K562 (cell line): ENCODE measurements around the gene TMEM45A. TPM values are rescaled to one million over a fixed set of nuclear protein-coding genes. Genes with fewer than 3 reads are reported as not detected.
A peak's percentile ranks its signal among the peaks of the same experiment; 100 is the strongest.

ENCODE experiments used
- ATAC-seq: fragments of 200-7000 bp; cut with Tn5 transposase; 3 replicates; pipeline ENCODE4 v1.9.1; 2020; ENCODE audit warnings: moderate library complexity
- BruUV-seq: library from RNA; stranded (reverse); fragments of 400-500 nt; replicated peaks from 2 replicates; lab custom pipeline; 2021; lab: Mats Ljungman, UMichigan
- CTCF ChIA-PET: fragments of 300-600 bp; formaldehyde crosslinking; extraction: SDS; loops from one replicate; lab custom pipeline; 2021; ENCODE audit warnings: low intra/inter-chr PET ratio; lab: Yijun Ruan, JAX
- POLR2A ChIA-PET: fragments of 300-600, 350-650 bp; sonication (Branson Sonifier 250); formaldehyde crosslinking; extraction: SDS; loops from one replicate; lab custom pipeline; 2021; ENCODE audit warnings: antibody characterized with exemption, inconsistent platforms; lab: Yijun Ruan, JAX
- DNase-seq, 4 experiments: peaks; one replicate each; pipeline versions ENCODE4 v3.0.0 to v3.0.0-alpha.2; 2011 to 2018; ENCODE audit warnings: low spot score in 3 of 4, mixed read lengths in 3 of 4; ENCODE audit errors: extremely low read depth in 1 of 4
- FAIRE-seq: peaks from 2 replicates; lab custom pipeline; 2011; peaks lifted over from hg19 to GRCh38; lab: Jason Lieb, UNC
- H2AFZ ChIP-seq: 2 replicates; pipeline ENCODE4 v1.6.0; 2011; ENCODE audit warnings: low read depth, low read length, control low read depth, inconsistent platforms
- H3K27ac ChIP-seq: fragments of 200-600 bp; 3 replicates; pipeline ENCODE4 v1.8.0; 2011; ENCODE audit warnings: low read depth, mild to moderate bottlenecking, control low read depth, inconsistent platforms, low read length, moderate library complexity, mixed read lengths; ENCODE audit errors: extremely low read depth
- H3K27me3 ChIP-seq, 2 experiments: fragments of 300-600 bp in 1 of 2; 2 replicates in 1 of 2; 3 replicates in 1 of 2; pipeline versions ENCODE4 v1.6.0 to v1.8.0; 2011; ENCODE audit warnings: inconsistent platforms in 2 of 2, low read length in 2 of 2, mild to moderate bottlenecking in 1 of 2, mixed read lengths in 1 of 2, moderate library complexity in 1 of 2; ENCODE audit not compliant: control insufficient read depth in 2 of 2, insufficient read depth in 2 of 2
- H3K36me3 ChIP-seq: fragments of 300-600 bp; 3 replicates; pipeline ENCODE4 v1.8.0; 2011; ENCODE audit warnings: mild to moderate bottlenecking, low read length, inconsistent platforms; ENCODE audit not compliant: control insufficient read depth, insufficient read depth
- H3K4me1 ChIP-seq, 2 experiments: fragments of 200-600 bp in 1 of 2; replicated peaks in 1 of 2; 2 replicates in 1 of 2; 3 replicates in 1 of 2; pipeline versions ENCODE4 v1.5.1 to v1.8.0; 2011; ENCODE audit warnings: inconsistent platforms in 2 of 2, low read length in 2 of 2, mild to moderate bottlenecking in 1 of 2, mixed read lengths in 1 of 2, moderate library complexity in 1 of 2; ENCODE audit not compliant: control insufficient read depth in 2 of 2, insufficient read depth in 2 of 2
- H3K4me2 ChIP-seq: 2 replicates; pipeline ENCODE4 v1.6.1; 2011; ENCODE audit warnings: low read length, control low read depth, inconsistent platforms, mixed read lengths; ENCODE audit not compliant: insufficient read depth
- H3K4me3 ChIP-seq: fragments of 200-600 bp; sonication (generic), shearing (Covaris generic); 2 replicates; pipeline ENCODE4 v1.5.1; 2016; ENCODE audit warnings: control low read depth, inconsistent platforms
- H3K79me2 ChIP-seq: fragments of 200-600 bp; 3 replicates; pipeline ENCODE4 v1.8.0; 2011; ENCODE audit warnings: low read length, inconsistent platforms; ENCODE audit not compliant: control insufficient read depth, insufficient read depth
- H3K9ac ChIP-seq, 2 experiments: 2 replicates each; pipeline versions ENCODE4 v1.6.0 to v1.6.1; 2011; ENCODE audit warnings: low read depth in 2 of 2, low read length in 2 of 2, control low read depth in 1 of 2, inconsistent platforms in 1 of 2, mild to moderate bottlenecking in 1 of 2, mixed read lengths in 1 of 2; ENCODE audit not compliant: insufficient read depth in 1 of 2
- H3K9me1 ChIP-seq: one replicate; pipeline ENCODE4 v1.6.0; 2011; ENCODE audit warnings: inconsistent platforms, mild to moderate bottlenecking, low read length, moderate library complexity; ENCODE audit not compliant: control insufficient read depth, insufficient read depth
- H3K9me3 ChIP-seq: replicated peaks from 2 replicates; pipeline ENCODE4 v1.5.1; 2011; ENCODE audit warnings: low read depth, low read length, inconsistent platforms; ENCODE audit not compliant: control insufficient read depth, insufficient read depth
- H4K20me1 ChIP-seq: replicated peaks from 2 replicates; pipeline ENCODE4 v1.6.1; 2011; ENCODE audit warnings: low read length, inconsistent platforms, mixed read lengths; ENCODE audit not compliant: control insufficient read depth, insufficient read depth
- EHMT2 ChIP-seq: fragments of 450-650 bp; IDR thresholded peaks from 2 replicates; pipeline ENCODE4 v1.6.1; 2018; ENCODE audit warnings: antibody characterized with exemption
- FOXP4 ChIP-seq: sonication (generic); formaldehyde crosslinking; IDR thresholded peaks from 2 replicates; pipeline ENCODE4 v1.8.0; 2022; ENCODE audit warnings: mild to moderate bottlenecking, missing genetic modification reagents, borderline replicate concordance
- HDAC3 ChIP-seq: fragments of 450-650 bp; IDR thresholded peaks from 2 replicates; pipeline ENCODE4 v1.6.1; 2018; ENCODE audit warnings: borderline replicate concordance, mild to moderate bottlenecking, moderate library complexity; ENCODE audit not compliant: partially characterized antibody
- HIVEP1 ChIP-seq: fragments of 250-450 bp; sonication (Bioruptor Pico); IDR thresholded peaks from 2 replicates; pipeline ENCODE4 v1.4.0; 2020; ENCODE audit warnings: mild to moderate bottlenecking
- HSF4 ChIP-seq: fragments of 250-450 bp; sonication (Bioruptor Pico); IDR thresholded peaks from 2 replicates; pipeline ENCODE4 v2.1.2; 2022; ENCODE audit warnings: mild to moderate bottlenecking, moderate library complexity, borderline replicate concordance
- JUNB ChIP-seq: fragments of 450-650 bp; formaldehyde crosslinking; conservative IDR thresholded peaks from 2 replicates; pipeline ENCODE4 v1.4.0; 2020; ENCODE audit warnings: mild to moderate bottlenecking
- MEIS2 ChIP-seq: fragments of 450-650 bp; IDR thresholded peaks from 2 replicates; pipeline ENCODE4 v1.6.1; 2014; ENCODE audit warnings: mild to moderate bottlenecking; ENCODE audit not compliant: partially characterized antibody
- NBN ChIP-seq: fragments of 450-650 bp; IDR thresholded peaks from 2 replicates; pipeline ENCODE4 v1.6.1; 2016; ENCODE audit warnings: low read depth, mild to moderate bottlenecking
- RBM39 ChIP-seq: fragments of 200-400 bp; formaldehyde crosslinking; optimal IDR thresholded peaks from 2 replicates; pipeline ENCODE3; 2018; ENCODE audit warnings: low read depth, low read length
- RCOR1 ChIP-seq, 2 experiments: IDR thresholded peaks; 2 replicates each; pipeline ENCODE4 v1.6.1; 2012; ENCODE audit warnings: low read depth in 2 of 2, low read length in 2 of 2, borderline replicate concordance in 1 of 2, improper control_type of control experiment in 1 of 2
- SMAD4 ChIP-seq: fragments of 250-450 bp; sonication (Bioruptor Pico); conservative IDR thresholded peaks from 2 replicates; pipeline ENCODE4 v1.8.0; 2021; ENCODE audit warnings: inconsistent platforms, mild to moderate bottlenecking, moderate library complexity
- SMARCA5 ChIP-seq: fragments of 450-650 bp; IDR thresholded peaks from 2 replicates; pipeline ENCODE4 v1.6.1; 2016
- ZKSCAN1 ChIP-seq: fragments of 150-350 bp; IDR thresholded peaks from 2 replicates; pipeline ENCODE4 v1.6.1; 2016; ENCODE audit warnings: low read depth, low read length
- ZNF124 ChIP-seq: sonication (generic); formaldehyde crosslinking; IDR thresholded peaks from 2 replicates; pipeline ENCODE4 v1.8.1; 2022; ENCODE audit warnings: missing genetic modification reagents
- ZNF707 ChIP-seq: fragments of 250-450 bp; sonication (Bioruptor Pico); conservative IDR thresholded peaks from 2 replicates; pipeline ENCODE4 v1.8.0; 2022; ENCODE audit warnings: inconsistent platforms, mild to moderate bottlenecking, moderate library complexity
- WGBS: fragments of 100-300 bp; shearing (Covaris generic); methylation state at CpG from one replicate; pipeline ENCODE4 v1.1.6; 2016; ENCODE audit warnings: low coverage, mixed read lengths; ENCODE audit not compliant: insufficient coverage; ENCODE audit errors: missing lambda C conversion rate; 5-methylcytosine and 5-hydroxymethylcytosine counted together
- in situ Hi-C: fragments of 300-500 bp; cut with MboI; formaldehyde crosslinking; loops from 4 replicates; pipeline ENCODE4 v1.15.0; 2018; ENCODE audit warnings: inconsistent platforms, mixed read lengths
- intact Hi-C: fragments of 100-400 bp; cut with micrococcal nuclease; formaldehyde crosslinking; loops from 2 replicates; pipeline ENCODE4 v1.14.2; 2022
- polyA plus RNA-seq, 8 experiments: library from polyadenylated mRNA; depleted of rRNA in 4 of 8; stranded (reverse) in 5 of 8; unstranded in 3 of 8; fragments of >200 nt; fragmentation: Nextera tagmentation in 2 of 8; fragmentation: Illumina TruSeq in 1 of 8; extraction: Ambion mirVana in 2 of 8; extraction: Trizol in 1 of 8; gene quantifications; 2 replicates each; pipeline versions ENCODE4 v1.2.1 to v1.2.3, GENCODE V29; 2011 to 2014; ENCODE audit warnings: inconsistent platforms in 1 of 8, missing spikeins in 1 of 8
- total RNA-seq, 7 experiments: library from RNA; depleted of rRNA in 6 of 7; stranded (reverse); fragments of >200 nt in 6 of 7; fragmentation: Illumina TruSeq in 2 of 7; extraction: Trizol in 2 of 7; gene quantifications; 2 replicates each; pipeline versions ENCODE4 v1.2.1 to v1.2.3, GENCODE V29; 2011 to 2021; ENCODE audit warnings: low replicate concordance in 1 of 7
- TF ChIP-seq, protein P1 (sequence below), 2 experiments: IDR thresholded peaks in 1 of 2; conservative IDR thresholded peaks in 1 of 2; 2 replicates each; pipeline ENCODE4 v1.6.1; 2016; ENCODE audit warnings: low read depth in 2 of 2, mild to moderate bottlenecking in 1 of 2, missing compliant biosample characterization in 1 of 2, missing genetic modification characterization in 1 of 2, moderate library complexity in 1 of 2
- TF ChIP-seq, protein P2 (sequence below): fragments of 250-450 bp; sonication (Bioruptor Pico); IDR thresholded peaks from 2 replicates; pipeline ENCODE4 v1.5.0; 2021; ENCODE audit warnings: mild to moderate bottlenecking, borderline replicate concordance

Gene TMEM45A
- total and polyA plus RNA-seq, 9 of the 15 experiments (the other 6 are each of a cell fraction or from before 2014, with no cell fraction given) = 0.41 to 4.1 (median 0.95) TPM

DNA sequence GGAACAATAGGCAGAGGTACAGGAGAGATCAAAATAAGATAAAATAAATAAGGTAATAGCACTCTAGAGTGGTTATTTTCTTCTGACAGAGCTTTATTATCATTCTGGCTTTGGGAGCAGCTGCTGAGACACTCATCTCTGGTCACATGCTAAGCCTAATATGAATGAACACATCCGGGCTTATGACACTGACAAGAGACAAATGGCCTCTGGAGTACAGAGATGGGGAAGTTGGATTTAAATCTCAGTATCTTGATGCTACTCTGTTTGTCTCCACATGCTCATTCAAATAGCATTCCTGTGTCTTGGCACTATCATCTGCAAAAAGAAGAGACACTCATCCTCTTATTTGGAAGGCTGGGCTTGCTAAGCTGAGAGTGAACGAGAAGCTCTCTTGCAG lies 55.6 kb downstream of the TMEM45A start:
- no peaks in the 10 kb centered on the region for H3K9me3 ChIP-seq
- DNase-seq = no peak
- ATAC-seq = no peak
- H4K20me1 ChIP-seq = no peaks in the 10 kb centered on the region
- H2AFZ ChIP-seq = no peak overlapping the region
- no peak for FAIRE-seq
- H3K9me1 ChIP-seq = no peaks in the 10 kb centered on the region
- H3K4me2 ChIP-seq = no peak overlapping the region
- no TSS peak for BruUV-seq
- H3K36me3 ChIP-seq = no peaks in the 10 kb centered on the region
- H3K27ac ChIP-seq = no peak overlapping the region
- no peak overlapping the region for H3K9ac ChIP-seq
- POLR2A ChIA-PET = no interaction called here
- CTCF ChIA-PET = no interaction called here
- WGBS = 5% methylated on average over 2 of the region's 2 CpGs
- intact Hi-C loops (no loop called here), in situ Hi-C loops (no loop called here)
- no peaks in the 10 kb centered on the region for H3K27me3 ChIP-seq
- H3K79me2 ChIP-seq = no peaks in the 10 kb centered on the region
- H3K4me3 ChIP-seq = no peak overlapping the region
- no peaks in the 10 kb centered on the region; a peak in 1 of 5 replicates for H3K4me1 ChIP-seq
- TF ChIP-seq ZNF707 (no peak), MEIS2 (peak; percentile 67), ZKSCAN1 (no peak), FOXP4 (CRISPR knock-in tag) (no peak), SMARCA5 (no peak), NBN (no peak), JUNB (CRISPR knock-in tag) (no peak), HSF4 (CRISPR knock-in tag) (no peak), ZNF124 (CRISPR knock-in tag) (no peak), RCOR1 (IDR thresholded peaks at IDR 0.05; ENCODE audit: borderline replicate concordance in 1 of 2, low read depth in 2 of 2, low read length in 2 of 2) (0 out of 4 replicates have a peak, but pooled peaks of 1 of the 2 experiments have one; percentile 13), HIVEP1 (CRISPR knock-in tag) (no peak), EHMT2 (no peak), SMAD4 (CRISPR knock-in tag) (no peak), HDAC3 (no peak), RBM39 (no peak)
- TF ChIP-seq, protein P1, sequence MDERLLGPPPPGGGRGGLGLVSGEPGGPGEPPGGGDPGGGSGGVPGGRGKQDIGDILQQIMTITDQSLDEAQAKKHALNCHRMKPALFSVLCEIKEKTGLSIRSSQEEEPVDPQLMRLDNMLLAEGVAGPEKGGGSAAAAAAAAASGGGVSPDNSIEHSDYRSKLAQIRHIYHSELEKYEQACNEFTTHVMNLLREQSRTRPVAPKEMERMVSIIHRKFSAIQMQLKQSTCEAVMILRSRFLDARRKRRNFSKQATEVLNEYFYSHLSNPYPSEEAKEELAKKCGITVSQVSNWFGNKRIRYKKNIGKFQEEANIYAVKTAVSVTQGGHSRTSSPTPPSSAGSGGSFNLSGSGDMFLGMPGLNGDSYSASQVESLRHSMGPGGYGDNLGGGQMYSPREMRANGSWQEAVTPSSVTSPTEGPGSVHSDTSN (CRISPR knock-in tag; IDR thresholded peaks at IDR 0.05; ENCODE audit: low read depth) = no peak
- TF ChIP-seq, protein P1 (tag; conservative IDR thresholded peaks at IDR 0.05; ENCODE audit: low read depth) = peak; percentile 73
- TF ChIP-seq, protein P2, sequence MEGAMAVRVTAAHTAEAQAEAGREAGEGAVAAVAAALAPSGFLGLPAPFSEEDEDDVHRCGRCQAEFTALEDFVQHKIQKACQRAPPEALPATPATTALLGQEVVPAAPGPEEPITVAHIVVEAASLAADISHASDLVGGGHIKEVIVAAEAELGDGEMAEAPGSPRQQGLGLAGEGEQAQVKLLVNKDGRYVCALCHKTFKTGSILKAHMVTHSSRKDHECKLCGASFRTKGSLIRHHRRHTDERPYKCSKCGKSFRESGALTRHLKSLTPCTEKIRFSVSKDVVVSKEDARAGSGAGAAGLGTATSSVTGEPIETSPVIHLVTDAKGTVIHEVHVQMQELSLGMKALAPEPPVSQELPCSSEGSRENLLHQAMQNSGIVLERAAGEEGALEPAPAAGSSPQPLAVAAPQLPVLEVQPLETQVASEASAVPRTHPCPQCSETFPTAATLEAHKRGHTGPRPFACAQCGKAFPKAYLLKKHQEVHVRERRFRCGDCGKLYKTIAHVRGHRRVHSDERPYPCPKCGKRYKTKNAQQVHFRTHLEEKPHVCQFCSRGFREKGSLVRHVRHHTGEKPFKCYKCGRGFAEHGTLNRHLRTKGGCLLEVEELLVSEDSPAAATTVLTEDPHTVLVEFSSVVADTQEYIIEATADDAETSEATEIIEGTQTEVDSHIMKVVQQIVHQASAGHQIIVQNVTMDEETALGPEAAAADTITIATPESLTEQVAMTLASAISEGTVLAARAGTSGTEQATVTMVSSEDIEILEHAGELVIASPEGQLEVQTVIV (CRISPR knock-in tag) = no peak
